Smooth muscle cell (in vitro differentiated cells): ENCODE data around the gene PARP6. TPM values are rescaled to one million over a fixed set of nuclear protein-coding genes. Genes with fewer than 3 reads are reported as not detected.

Experiments used
- polyA plus RNA-seq: library from polyadenylated mRNA; unstranded; fragments of >200 nt; fragmentation: Nextera tagmentation; extraction: Ambion mirVana; gene quantifications from 2 replicates; pipeline ENCODE4 v1.2.1, GENCODE V29; 2016
- total RNA-seq: library from RNA; depleted of rRNA; stranded (reverse); fragments of >200 nt; gene quantifications from 2 replicates; pipeline ENCODE4 v1.2.3, GENCODE V29; 2014

The PARP6 gene
- total and polyA plus RNA-seq, 2 experiments from 2014 or later, result 29.2 to 40.3 TPM

Other genes with a start within 250 kb of the PARP6 start
- 36.9 and 41.9 TPM in 2 replicates for gene MYO9A, start 154.4 kb downstream of the PARP6 start, total RNA-seq
- gene MYO9A, start 154.4 kb downstream of the PARP6 start, polyA plus RNA-seq, result 10.7 and 15.0 TPM in 2 replicates
- 1.0 and 4.0 TPM in 2 replicates for gene SENP8, start 154.2 kb downstream of the PARP6 start, total RNA-seq
- 2.3 and 2.8 TPM in 2 replicates for gene SENP8, start 154.2 kb downstream of the PARP6 start, polyA plus RNA-seq
- 2.1 and 2.9 TPM in 2 replicates for gene GRAMD2A, start 74.8 kb downstream of the PARP6 start, total RNA-seq
- 0.54 and 2.9 TPM in 2 replicates for gene GRAMD2A, start 74.8 kb downstream of the PARP6 start, polyA plus RNA-seq
- 1,078 and 1,125 TPM in 2 replicates for gene PKM, start 41.4 kb downstream of the PARP6 start, total RNA-seq
- 1,598 and 1,642 TPM in 2 replicates for gene PKM, start 41.4 kb downstream of the PARP6 start, polyA plus RNA-seq
- gene CELF6, start 47.6 kb upstream of the PARP6 start, total RNA-seq, result 0.81 and 1.9 TPM in 2 replicates
- 0.19 and 0.43 TPM in 2 replicates for gene CELF6, start 47.6 kb upstream of the PARP6 start, polyA plus RNA-seq
- 77.4 and 103 TPM in 2 replicates for gene HEXA, start 103.5 kb upstream of the PARP6 start, total RNA-seq
- 139 and 155 TPM in 2 replicates for gene HEXA, start 103.5 kb upstream of the PARP6 start, polyA plus RNA-seq
- not detected in 2 replicates for gene TMEM202, start 125.8 kb upstream of the PARP6 start, total RNA-seq
- gene TMEM202, start 125.8 kb upstream of the PARP6 start, polyA plus RNA-seq, result not detected in 2 replicates
- 54.3 and 70.5 TPM in 2 replicates for gene ARIH1, start 201.8 kb upstream of the PARP6 start, total RNA-seq
- 78.1 and 96.3 TPM in 2 replicates for gene ARIH1, start 201.8 kb upstream of the PARP6 start, polyA plus RNA-seq